Loucy (cell line): ENCODE measurements around the gene ARRB2.
"Not testable (repeated sequence)": the region's sequence is repeated elsewhere in the genome, so short reads cannot be mapped to it uniquely, and the experiment has no call there.

Experiments
- H2AFZ ChIP-seq: fragments of 200-600 bp; sonication (generic); 2 replicates; pipeline ENCODE4 v1.6.0; 2016; ENCODE audit warnings: antibody characterized with exemption, mild to moderate bottlenecking, low read length, moderate library complexity
- H3F3A ChIP-seq: fragments of 200-600 bp; 2 replicates; pipeline ENCODE4 v1.6.0; 2016; ENCODE audit warnings: antibody characterized with exemption, low read depth, mild to moderate bottlenecking
- H3K27me3 ChIP-seq: fragments of 200-600 bp; sonication (generic); 2 replicates; pipeline ENCODE4 v1.6.1; 2014; ENCODE audit warnings: low read length, mild to moderate bottlenecking; ENCODE audit not compliant: insufficient read depth, poor library complexity, severe bottlenecking
- H3K36me3 ChIP-seq: fragments of 200-600 bp; sonication (generic); 2 replicates; pipeline ENCODE4 v1.6.1; 2016; ENCODE audit warnings: low read length; ENCODE audit not compliant: insufficient read depth
- H3K4me1 ChIP-seq: fragments of 200-600 bp; sonication (generic); 2 replicates; pipeline ENCODE4 v1.5.1; 2014; ENCODE audit warnings: low read length, mild to moderate bottlenecking; ENCODE audit not compliant: insufficient read depth, poor library complexity, severe bottlenecking
- H3K4me2 ChIP-seq: fragments of 200-600 bp; sonication (generic); 2 replicates; pipeline ENCODE4 v1.6.0; 2014; ENCODE audit warnings: antibody characterized with exemption, low read length, low read depth, mild to moderate bottlenecking; ENCODE audit not compliant: poor library complexity, severe bottlenecking
- H3K4me3 ChIP-seq: fragments of 200-600 bp; sonication (generic); 2 replicates; pipeline ENCODE4 v1.5.1; 2014; ENCODE audit warnings: low read length, mild to moderate bottlenecking, mixed read lengths; ENCODE audit not compliant: poor library complexity, severe bottlenecking
- H3K79me2 ChIP-seq: fragments of 200-600 bp; sonication (generic); 2 replicates; pipeline ENCODE4 v1.6.1; 2014; ENCODE audit warnings: low read length; ENCODE audit not compliant: insufficient read depth
- H3K9ac ChIP-seq: fragments of 200-600 bp; sonication (generic); 2 replicates; pipeline ENCODE4 v1.6.0; 2014; ENCODE audit warnings: mild to moderate bottlenecking, low read depth, low read length, moderate library complexity; ENCODE audit not compliant: poor library complexity, severe bottlenecking
- H3K9me2 ChIP-seq: fragments of 200-600 bp; sonication (generic); replicated peaks from 2 replicates; pipeline ENCODE4 v1.6.1; 2016; ENCODE audit warnings: low read depth, low read length, mixed read lengths
- H3K9me3 ChIP-seq: fragments of 200-600 bp; sonication (generic); 2 replicates; pipeline ENCODE4 v1.6.1; 2014; ENCODE audit warnings: mild to moderate bottlenecking, antibody characterized with exemption, low read length, low read depth; ENCODE audit not compliant: insufficient read depth
- H4K20me1 ChIP-seq: fragments of 200-600 bp; sonication (generic); 2 replicates; pipeline ENCODE4 v1.6.0; 2014; ENCODE audit warnings: antibody characterized with exemption, low read length, mild to moderate bottlenecking; ENCODE audit not compliant: insufficient read depth, poor library complexity, severe bottlenecking
- EZH2phosphoT487 ChIP-seq: fragments of 200-600 bp; IDR thresholded peaks from 2 replicates; pipeline ENCODE4 v1.6.1; 2018; ENCODE audit warnings: antibody characterized with exemption, mild to moderate bottlenecking, moderate library complexity, borderline replicate concordance
- TF ChIP-seq, protein P1 (sequence below): fragments of 200-600 bp; sonication (generic); conservative IDR thresholded peaks from 2 replicates; pipeline ENCODE4 v1.5.1; 2014; ENCODE audit warnings: mild to moderate bottlenecking, antibody characterized with exemption, low read length

ARRB2 gene

DNA sequence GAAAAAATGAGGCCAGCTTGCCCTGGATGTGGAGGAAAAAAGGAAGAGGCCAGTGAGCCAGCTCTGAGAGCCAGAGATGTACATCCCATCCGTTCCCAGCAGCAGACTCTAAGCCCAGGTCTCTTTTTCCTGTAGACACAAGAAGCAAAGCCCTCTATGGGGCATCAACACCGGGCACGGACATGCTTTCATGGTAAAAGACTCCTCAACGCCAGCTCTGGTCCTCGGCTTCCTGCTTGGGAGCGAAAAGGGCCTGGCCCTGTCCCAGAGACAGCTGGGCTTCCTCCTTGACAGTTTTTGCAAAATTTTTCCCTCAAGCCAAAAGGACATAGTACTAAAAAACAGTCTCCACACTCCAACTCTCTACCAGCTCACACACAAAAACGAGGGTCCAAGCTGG lies 33.6 kb upstream of the ARRB2 start:
- H3K36me3 ChIP-seq: peaks cover 93% of the 10 kb centered on the region

DNA sequence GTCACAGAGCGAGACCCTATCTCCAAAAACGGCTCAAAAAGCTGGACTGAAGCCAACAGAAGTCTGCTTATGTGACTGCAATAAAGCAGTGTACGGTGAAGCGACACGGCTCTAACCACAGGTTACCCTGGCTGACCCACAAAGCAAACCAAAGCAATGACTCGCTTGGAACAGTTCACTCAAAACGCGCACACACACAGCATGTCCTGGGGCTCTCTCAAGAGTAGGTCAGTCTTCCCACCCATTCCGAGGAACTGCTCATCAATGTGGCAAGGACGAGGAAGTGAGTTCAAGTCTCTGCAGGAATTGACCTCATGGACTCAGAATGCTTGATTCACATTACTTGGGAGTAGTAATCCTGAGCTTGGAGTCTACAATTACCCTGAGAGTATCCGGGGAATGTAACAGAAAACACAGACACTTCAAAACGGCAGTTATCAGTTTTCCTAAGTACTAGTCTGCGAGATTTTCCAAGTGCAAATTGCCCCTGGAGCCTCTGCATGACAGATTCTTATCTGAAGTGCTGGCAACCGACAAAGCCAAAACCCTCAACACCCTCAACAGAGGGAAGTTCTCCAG lies 31.9 kb upstream of the ARRB2 start:
- TF ChIP-seq, protein P1, sequence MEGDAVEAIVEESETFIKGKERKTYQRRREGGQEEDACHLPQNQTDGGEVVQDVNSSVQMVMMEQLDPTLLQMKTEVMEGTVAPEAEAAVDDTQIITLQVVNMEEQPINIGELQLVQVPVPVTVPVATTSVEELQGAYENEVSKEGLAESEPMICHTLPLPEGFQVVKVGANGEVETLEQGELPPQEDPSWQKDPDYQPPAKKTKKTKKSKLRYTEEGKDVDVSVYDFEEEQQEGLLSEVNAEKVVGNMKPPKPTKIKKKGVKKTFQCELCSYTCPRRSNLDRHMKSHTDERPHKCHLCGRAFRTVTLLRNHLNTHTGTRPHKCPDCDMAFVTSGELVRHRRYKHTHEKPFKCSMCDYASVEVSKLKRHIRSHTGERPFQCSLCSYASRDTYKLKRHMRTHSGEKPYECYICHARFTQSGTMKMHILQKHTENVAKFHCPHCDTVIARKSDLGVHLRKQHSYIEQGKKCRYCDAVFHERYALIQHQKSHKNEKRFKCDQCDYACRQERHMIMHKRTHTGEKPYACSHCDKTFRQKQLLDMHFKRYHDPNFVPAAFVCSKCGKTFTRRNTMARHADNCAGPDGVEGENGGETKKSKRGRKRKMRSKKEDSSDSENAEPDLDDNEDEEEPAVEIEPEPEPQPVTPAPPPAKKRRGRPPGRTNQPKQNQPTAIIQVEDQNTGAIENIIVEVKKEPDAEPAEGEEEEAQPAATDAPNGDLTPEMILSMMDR: no peak
- no peak for TF ChIP-seq EZH2phosphoT487
- Histone ChIP-seq H3F3A (no peaks in the 10 kb centered on the region), H3K9ac (no peak overlapping the region), H3K36me3 (peaks cover 88% of the 10 kb centered on the region), H3K9me2 (no peaks in the 10 kb centered on the region), H3K4me3 (no peak overlapping the region), H3K79me2 (no peaks in the 10 kb centered on the region), H2AFZ (no peak overlapping the region), H3K27me3 (no peaks in the 10 kb centered on the region), H3K9me3 (no peaks in the 10 kb centered on the region), H3K4me2 (no peak overlapping the region), H3K4me1 (no peaks in the 10 kb centered on the region), H4K20me1 (no peaks in the 10 kb centered on the region)

More for the DNA sequence above, 33.6 kb upstream of the ARRB2 start:
- Histone ChIP-seq H3K9me2 (no peaks in the 10 kb centered on the region), H2AFZ (no peak overlapping the region), H4K20me1 (no peaks in the 10 kb centered on the region), H3K79me2 (no peaks in the 10 kb centered on the region), H3K9ac (no peak overlapping the region), H3K4me1 (no peaks in the 10 kb centered on the region), H3K9me3 (no peaks in the 10 kb centered on the region), H3K4me2 (no peak overlapping the region), H3K4me3 (no peak overlapping the region), H3F3A (no peaks in the 10 kb centered on the region), H3K27me3 (no peaks in the 10 kb centered on the region)
- TF ChIP-seq, protein P1: no peak
- TF ChIP-seq EZH2phosphoT487: no peak

DNA sequence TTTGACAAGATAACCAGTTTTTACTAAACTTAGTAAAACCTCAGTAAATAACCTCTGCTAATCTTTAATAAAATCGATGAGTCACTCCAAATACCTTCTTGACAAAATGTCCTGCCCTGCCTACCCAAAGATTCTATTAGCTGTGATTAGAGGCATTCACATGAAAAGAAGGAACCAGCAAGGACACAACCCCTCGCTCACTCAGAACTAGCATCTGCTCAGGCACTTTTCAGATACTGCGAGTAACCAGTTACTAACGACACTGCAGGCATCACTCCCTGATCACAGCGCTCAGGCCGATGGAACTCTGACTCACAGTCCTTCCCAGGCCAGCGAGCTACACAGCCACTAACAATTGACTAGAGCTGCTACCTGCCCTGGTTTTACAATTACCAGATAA lies 30.8 kb upstream of the ARRB2 start:
- Histone ChIP-seq H3K9me2 (no peaks in the 10 kb centered on the region), H3K9ac (no peak overlapping the region), H3K27me3 (no peaks in the 10 kb centered on the region), H3F3A (no peaks in the 10 kb centered on the region), H3K79me2 (no peaks in the 10 kb centered on the region), H2AFZ (no peak overlapping the region), H3K36me3 (peaks cover 84% of the 10 kb centered on the region), H3K9me3 (no peaks in the 10 kb centered on the region), H4K20me1 (no peaks in the 10 kb centered on the region), H3K4me1 (no peaks in the 10 kb centered on the region), H3K4me3 (no peak overlapping the region), H3K4me2 (no peak overlapping the region)
- TF ChIP-seq EZH2phosphoT487: no peak
- TF ChIP-seq, protein P1: no peak

DNA sequence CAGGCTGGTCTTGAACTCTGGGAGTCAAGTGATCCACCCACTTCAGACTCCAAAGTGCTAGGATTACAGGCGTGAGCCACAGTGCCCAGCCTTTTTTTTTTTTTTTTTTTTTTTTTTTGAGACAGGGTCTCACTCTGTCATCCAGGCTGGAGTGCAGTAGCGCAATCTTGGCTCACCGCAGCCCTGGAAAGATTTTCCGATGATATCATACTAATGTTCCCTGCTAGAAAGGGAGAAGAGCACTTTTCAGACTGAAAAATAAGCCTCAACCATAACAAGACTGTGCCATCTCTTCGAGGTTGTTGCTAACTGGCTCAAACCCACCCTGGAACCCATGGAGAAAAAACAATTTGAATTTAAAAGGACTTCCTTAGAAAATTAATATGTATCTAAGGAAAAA lies 26.7 kb upstream of the ARRB2 start:
- not testable (repeated sequence) for H3K4me2 ChIP-seq, H4K20me1 ChIP-seq, H3K9ac ChIP-seq, H3K9me3 ChIP-seq, H2AFZ ChIP-seq, H3K4me1 ChIP-seq, H3K27me3 ChIP-seq, H3K4me3 ChIP-seq, H3F3A ChIP-seq, H3K9me2 ChIP-seq
- Histone ChIP-seq H3K36me3 (peaks cover 79% of the 10 kb centered on the region), H3K79me2 (peaks cover 12% of the 10 kb centered on the region; the same call in 1 of the 2 replicates)

GRCh38 chr17:4689872-4690271 lies 20.6 kb upstream of the ARRB2 start:
- not testable (repeated sequence) for H3K27me3 ChIP-seq, H4K20me1 ChIP-seq, H3K9ac ChIP-seq, H3K4me3 ChIP-seq, H3F3A ChIP-seq, H3K4me2 ChIP-seq, H3K9me2 ChIP-seq, H2AFZ ChIP-seq, H3K4me1 ChIP-seq, H3K9me3 ChIP-seq
- peaks cover 45% of the 10 kb centered on the region for H3K79me2 ChIP-seq
- peaks cover 51% of the 10 kb centered on the region; the same call in 1 of the 2 replicates for H3K36me3 ChIP-seq
